Stimulated activated CD8-positive, alpha-beta memory T cell treated with anti-CD3 and anti-CD28 coated beads, Interleukin-7, amount 100 ng/mL, for 24 hours (primary cell): ENCODE results near the gene UBTD1.

Source experiments
- DNase-seq: peaks from one replicate; pipeline ENCODE4 v3.0.0-alpha.2; 2020; ENCODE audit warnings: low read depth

The UBTD1 gene

DNA sequence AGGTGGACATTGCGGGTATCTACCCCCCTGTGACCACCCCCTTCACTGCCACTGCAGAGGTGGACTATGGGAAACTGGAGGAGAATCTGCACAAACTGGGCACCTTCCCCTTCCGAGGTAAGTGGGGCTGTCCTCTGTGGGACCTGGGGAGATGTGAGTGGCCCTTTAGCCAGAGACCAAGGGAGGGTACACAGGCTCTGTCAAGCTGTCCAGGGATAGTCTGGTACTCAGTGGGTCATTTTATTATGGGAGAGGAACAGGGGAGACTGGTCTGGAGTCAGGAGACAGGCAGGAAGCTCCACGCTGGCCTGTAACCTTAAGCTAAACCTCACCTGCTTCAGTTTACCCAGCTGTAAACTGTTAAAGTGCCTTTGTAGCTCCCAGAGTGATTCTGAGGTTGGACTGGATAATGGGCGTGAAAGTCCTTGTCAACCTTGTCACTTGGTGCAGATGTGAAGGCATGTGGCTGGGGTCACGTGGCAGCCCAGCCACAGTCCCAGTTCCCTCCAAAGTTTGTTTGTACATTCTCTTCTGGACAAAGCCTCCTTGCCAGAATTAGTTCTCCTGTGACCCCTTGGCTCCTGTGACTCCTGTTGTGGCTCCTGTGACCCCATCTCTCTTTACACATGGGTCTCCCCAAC is 86.2 kb downstream of the UBTD1 start:
- no peak for DNase-seq

DNA sequence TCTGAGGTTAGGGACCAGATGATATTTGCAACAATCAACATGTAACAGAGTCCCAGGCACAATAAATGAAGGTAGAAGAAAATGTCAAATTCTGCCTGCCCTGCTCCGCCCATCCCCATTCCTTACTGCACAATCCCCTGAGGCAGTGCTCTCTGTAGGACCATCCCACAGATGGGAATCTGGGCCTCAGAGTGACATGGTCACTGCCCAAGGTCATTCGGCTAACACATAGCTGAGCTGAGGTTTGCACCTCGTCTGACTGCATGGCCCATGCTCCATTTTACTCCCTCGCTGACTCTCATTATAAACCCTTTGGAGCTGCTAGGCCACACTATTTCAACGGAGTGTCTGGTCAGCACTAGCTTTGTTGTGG is 86.7 kb downstream of the UBTD1 start:
- no peak for DNase-seq

DNA sequence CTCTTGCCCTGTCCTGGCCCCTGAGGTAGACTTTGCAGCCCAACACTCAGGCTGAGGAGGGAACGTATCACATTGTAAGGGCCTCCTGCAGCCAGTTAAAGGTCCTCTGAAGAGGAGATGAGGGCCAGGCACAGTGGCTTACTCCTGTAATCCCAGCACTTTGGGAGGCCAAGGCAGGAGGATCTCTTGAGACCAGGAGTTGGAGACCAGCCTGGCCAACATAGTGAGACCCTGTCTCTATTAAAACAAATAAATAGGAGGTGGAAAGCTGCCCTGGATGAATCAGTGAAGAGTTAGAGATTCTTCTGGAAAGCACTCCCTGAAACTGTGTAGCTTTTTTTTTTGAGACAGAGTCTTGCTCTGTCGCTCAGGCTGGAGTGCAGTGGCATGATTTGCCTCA is 88.5 kb downstream of the UBTD1 start:
- DNase-seq = no peak

DNA sequence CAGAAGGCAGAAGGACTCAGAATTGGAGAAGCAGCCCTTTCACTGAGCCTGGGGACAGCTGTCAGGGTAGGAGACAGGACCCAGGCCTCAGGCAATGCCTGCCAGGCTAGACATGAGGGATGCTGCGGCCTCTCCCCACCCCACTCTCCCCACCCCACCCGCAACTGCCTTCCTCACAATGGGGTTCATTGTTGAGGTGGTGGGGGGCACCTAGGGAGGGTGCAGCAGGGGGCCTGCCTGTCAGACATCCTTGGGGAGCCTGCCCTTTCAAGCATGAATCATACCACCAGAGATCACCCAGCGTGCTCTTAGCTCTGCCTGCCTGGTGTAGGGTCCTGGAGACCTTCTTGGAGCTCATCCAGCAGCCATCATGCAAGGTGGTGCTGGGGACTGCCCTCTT is 90.8 kb downstream of the UBTD1 start, which contains the start of gene C10orf62:
C10orf62 (plus strand) TSS at position 243 of the 400 bp plus-strand sequence. CDS start 177 bp downstream, outside the sequence.
- no peak for DNase-seq

DNA sequence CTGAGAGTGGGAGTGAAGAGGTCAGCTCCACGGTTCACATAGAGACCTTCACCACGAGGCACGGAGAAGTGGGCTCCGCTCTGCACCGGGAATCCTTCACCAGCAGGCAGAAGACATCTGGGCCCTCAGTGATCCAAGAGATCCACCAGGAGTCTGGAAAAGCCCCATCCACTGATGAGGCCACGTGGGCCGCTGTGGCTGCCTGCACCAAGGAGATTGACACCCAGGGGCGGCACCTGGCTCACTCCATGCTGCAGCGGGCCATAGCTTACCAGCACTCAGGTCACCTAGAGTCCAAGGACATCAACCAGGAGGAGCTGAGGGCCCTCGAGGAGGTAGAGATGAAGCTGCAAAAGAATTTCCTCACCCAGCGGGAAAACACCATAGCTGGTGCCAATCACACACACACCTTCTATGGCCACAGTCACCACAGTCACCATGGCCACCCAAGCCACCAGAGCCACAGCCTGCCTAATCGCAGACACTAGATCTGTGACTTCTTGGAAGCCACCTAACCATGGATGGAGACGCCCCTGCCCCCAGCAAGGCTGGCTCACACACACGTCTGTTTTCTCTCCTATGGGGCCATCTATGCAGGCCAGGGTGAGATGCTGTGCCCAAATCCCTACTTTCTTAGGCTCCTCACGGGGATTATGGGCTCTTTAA is 91.5 kb downstream of the UBTD1 start:
- DNase-seq = no peak

DNA sequence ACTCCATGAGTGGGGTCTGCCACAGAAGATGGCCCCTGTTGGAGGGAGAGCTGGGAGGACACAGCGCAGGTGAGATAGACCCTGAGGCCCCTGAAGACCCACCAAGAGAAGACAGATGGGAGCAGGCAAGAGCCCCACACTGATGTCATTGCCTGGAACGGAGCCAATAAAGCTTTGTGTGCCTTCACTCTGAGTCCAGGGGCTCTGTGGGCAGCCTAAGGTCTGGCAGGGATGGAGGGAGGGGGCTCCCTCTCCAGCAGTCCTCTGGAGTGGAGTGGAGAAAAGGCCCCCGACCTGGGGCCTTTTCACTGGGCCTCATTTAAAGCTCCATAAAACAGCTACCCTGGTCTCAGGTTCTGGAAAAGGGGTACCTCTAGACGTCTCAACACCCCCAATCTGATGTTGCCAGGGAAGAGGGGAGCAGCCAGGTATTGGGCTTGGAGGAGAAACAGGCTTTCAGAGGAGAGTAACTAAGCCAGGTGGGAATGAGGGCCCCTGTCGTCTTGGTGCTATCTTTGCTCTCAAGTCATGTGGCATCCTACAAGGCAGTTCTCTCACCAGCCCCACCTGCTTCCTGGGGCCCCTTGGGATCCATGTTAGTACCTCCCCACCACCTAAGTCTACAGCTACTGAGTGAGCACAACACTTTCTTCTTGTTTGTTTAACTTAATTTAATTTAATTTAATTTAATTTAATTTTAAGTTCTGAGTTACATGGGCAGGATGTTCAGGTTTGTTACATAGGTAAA is 92.2 kb downstream of the UBTD1 start:
- DNase-seq = no peak

DNA sequence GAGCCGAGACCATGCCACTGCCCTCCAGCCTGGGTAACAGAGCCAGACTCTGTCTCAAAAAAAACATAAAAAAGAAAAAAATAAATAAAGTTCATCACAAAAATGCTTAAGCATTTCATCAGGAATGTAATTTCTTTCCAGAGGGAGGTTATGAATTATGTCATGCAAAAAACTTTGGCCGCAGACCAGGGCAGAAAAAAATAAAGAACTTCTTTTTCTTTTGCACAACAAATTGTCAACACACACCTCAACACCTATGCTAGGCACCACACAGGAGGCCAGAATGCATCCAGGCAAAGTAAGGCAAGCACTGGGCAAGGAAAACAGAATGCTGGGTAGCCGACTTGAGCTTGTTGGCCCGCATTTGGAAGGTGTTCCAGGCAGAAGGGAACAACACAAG is 94.7 kb downstream of the UBTD1 start:
- no peak for DNase-seq

DNA sequence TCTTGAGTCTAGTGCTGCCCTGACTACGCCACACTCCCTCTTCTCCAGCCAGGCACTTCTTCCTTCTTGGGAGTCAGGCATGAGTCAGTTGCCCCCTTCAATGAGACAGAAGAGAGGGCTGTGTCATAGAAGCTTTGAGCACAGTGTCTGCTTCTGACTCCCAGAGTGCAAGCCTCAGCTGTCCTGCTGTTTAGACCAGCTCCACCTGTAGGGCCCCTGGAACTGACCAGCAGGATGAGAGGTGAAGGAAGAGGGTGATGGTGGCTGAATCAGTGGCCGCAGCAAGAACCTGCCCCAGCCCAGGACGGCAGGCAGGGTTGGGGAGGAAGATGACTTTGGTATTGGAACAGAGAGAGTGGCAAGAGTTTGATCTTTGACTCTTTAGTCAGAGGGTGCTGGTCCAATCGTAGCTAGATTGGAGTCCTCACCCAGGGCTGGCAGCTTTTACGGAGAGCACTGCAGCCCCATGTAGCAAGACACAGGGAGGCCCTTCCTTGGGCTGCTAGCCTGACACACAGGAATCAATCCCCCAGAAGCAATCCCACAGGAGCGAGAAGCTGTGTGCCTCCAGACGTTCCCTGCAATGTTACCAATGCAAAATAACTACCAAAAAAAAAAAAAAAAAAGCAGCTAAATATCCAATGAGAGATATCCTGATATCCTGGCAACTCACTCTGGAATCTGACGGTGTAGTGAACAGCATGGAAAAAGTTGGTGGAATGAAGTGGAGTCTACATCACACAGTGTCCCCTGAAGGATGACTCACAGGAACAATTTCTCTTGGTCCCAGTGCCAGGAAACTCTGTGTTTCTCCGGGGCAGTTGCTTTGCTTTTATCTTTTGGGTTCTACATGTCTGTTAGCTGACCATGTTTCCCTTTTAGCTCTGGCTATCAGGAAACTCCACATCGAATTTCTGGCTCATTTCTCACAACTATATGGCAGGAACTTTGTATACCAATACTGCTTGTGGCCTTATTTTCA is 97.7 kb downstream of the UBTD1 start:
- DNase-seq = no peak

DNA sequence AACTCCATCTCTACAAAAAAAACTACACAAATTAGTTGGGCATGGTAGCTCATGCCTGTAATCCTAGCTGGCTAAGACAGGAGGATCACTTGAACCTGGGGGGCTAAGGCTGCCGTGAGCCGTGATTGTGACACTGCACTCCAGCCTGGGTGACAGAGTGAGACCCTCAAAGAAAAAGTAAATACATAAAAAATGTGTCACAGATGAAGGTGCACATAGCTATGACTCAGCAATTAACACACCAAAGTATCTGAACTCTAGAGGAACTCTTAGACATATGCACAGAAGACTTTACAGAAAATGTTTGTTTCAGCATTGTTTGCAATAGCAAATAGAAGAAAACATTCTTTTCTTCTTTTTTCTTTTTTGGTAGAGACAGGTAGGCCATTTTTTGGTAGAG is 99.1 kb downstream of the UBTD1 start:
- no peak for DNase-seq

DNA sequence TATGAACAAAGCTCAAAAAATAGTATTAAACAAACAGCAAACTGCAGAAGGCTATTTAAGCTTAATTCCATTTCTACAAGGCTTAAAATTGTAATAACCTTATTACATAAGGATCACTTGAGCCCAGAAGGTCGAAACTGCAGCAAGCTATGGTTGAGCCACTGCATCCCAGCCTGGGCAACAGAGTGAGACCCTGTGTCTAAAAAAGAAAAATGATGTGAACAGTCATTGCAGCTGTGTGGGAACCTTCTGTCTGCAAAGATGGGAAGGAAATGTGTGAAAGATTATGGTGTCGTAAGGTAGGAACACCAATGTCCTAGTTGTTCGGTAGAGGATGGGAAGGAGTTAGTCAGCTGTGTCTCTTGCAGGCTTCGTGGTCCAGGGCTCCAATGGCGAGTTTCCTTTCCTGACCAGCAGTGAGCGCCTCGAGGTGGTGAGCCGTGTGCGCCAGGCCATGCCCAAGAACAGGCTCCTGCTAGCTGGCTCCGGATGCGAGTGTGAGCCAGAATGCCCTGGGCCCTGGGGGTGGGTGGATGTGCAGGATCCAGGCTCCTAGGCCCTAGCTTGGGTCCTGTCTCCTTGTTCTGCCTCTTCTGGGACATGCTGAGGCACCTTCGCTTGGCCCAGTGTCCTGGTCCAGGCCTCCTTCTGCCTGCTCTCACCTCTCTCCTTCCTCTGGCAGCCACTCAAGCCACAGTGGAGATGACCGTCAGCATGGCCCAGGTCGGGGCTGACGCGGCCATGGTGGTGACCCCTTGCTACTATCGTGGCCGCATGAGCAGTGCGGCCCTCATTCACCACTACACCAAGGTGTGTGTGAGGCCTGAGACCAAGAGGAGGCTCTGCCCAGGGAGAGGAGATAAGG is 99.9 kb downstream of the UBTD1 start:
- no peak for DNase-seq

DNA sequence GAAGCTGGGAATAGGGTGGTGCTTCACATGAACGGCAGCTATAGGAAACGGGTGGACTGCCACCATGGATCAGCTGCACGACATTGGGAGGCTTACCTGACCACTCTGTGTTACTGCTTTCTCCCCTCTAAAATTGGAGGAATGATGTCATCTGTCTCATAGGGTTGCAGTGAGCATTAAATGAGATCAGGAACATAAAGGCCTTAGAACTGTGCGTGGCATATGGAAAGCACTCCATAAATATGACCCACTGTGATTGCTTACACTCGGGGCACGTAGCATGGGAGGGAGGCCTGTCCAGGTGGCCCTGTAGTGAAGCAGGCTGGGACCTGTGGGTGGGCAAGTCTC is 100.5 kb downstream of the UBTD1 start:
- DNase-seq = no peak

DNA sequence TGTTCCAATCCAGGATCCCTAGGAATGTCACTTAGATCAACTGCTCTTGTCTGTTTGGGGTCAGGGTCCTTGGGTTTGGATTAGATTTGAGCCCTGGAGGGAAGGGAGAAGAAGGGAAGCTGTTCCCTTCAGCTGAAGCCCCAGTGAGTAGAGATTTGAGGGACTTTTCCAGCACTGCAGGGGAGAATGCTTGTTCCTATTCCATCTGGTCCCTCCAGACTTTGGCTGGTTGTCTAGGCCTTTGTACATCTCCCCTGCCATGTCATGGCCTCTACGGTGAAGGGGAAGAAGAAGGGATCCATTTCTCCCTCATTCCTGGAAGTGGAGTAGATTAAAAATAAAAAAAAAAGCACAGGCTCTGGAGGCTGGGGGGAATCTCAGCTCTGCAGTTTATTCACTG is 101.9 kb downstream of the UBTD1 start:
- DNase-seq = no peak

DNA sequence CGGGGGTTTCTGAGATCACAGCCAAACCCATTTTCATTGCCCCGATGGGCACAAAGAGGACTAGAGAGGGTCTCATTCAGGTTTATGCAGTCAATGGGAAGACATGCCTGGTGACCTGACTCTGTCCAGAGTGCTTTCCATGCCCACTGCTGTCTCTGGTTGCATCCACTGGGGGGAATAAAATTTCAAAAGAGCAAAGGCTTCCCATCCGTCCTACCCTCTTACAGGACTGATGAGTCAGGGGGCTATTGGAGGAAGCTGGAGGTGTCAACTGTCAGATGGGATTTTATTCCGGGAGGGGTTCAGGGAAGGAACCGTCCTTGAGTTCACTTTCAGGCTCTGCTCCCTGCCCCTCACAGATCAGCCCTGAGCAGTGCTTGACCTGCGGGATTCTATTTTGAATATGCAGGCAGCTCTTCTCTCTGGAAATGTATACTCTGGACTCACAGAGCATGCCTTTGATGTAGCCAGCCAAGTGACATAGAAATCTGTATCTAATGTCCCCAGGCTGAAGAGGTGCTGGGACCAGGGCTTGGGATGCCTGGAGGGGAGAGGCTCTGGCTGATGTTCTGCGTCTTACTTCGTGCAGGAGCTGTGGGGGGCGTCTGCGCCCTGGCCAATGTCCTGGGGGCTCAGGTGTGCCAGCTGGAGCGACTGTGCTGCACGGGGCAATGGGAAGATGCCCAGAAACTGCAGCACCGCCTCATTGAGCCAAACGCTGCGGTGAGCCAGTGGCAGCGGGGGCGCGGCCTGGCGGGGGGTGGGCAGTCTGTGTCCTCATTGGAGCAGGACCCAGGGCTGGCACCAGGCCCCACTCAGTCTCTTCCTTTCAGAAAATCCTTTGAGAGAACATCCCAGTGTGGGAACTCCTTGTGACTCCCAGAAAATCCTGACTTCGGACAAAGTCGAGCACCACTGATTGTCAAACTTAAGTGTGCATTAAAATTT is 102.8 kb downstream of the UBTD1 start:
- no peak for DNase-seq

DNA sequence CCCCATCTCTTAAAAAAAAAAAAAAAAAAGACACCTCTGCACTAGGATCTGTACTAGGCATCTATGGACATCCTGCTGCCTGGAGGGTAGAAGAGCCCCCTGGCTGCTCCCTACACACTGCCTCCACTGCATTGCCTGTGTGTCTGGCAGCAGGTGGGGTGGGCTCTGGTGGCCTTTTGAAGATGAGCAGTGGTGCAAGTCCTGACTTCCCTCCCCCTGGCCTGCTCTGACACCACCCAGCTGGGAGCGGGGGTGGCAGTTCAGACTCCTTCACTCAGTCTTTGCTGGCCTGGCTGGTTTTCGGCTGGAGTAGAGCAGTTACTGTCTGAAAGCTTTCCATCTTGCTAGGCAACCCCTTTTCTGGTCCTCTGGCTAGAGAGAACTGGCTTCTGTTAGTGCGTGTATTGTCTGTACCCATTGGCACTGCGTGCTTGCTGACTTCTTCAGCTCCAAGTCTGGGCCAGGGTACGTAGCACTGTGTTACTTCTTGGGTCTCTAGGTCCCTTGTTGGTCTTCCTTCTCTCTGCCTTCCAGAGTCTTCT is 108.4 kb downstream of the UBTD1 start:
- DNase-seq = no peak

DNA sequence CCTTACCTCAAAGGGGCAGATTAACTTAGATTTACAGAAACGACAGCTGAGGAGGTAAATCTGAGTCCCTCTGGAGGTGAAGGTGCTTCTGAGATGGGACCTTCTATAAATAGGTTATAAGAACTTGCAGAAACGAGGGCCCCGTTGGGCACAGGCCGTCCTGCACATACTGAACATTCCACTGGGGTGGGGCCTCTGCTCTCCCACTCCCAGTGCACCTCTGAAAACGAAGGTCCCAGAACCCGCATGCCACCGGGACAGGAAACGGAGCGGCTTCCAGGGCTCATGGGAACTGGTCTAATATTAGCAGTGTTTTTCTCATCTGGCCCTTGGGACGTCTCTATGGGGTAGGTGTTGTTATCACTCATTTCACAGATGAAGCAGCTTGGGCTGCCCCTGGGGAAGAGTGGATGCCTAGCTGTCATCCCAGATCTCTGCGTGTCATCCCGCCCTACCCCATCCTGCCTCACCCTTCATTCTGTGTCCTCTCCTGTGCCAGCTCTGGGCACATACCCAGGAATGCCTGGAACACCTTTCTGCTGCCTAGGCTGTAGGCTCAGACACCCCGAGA is 110.4 kb downstream of the UBTD1 start:
- no peak for DNase-seq

DNA sequence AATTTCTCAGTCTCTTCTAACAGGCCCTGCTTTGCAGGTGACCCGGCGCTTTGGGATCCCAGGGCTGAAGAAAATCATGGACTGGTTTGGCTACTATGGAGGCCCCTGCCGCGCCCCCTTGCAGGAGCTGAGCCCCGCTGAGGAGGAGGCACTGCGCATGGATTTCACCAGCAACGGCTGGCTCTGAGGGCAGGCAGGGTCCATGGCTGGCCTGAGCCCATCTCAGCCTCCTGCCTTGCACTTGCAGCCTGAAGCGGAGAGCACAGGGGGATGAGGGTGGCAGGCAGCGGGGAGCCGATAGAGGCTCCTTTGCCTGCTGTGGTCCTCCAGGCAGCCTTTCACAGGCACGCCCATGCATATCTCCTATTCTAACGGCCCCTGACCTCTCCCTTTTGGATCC is 112.7 kb downstream of the UBTD1 start:
- DNase-seq = no peak

DNA sequence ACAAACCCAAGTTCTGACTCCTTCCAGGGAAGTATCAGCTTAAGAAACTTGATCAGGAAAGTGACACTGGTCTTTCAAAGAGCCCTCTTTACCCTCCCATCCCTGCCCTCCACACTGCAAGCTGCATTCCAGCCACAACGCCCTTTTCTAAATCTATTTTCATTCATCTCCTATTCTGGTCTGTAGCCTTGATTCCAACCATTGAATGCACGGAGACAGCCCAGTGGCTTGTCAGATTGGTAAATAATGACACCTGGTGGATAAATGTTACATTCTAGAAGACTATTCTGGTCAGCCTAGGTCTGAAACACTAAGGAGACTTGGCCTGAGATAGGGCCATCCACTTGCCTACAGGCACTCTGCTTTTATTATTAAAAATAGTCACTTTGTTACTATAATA is 113.7 kb downstream of the UBTD1 start:
- no peak for DNase-seq

DNA sequence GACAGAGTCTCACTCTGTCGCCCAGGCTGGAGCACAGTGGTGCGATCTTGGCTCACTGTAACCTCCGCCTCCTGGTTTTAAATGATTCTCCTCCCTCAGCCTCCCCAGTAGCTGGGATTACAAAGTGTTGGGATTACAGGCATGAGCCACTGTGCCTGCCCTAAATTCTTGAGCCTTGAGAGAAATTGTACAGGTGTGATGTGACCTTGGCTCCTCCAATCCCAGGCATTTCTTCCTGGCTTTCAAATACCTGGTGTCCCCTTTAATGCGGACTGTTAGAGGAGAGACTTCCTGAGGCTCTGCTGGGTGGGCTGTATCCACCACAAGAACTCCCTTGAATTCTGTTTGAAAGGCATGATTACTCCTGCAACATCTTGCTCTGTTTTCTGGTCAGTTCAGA is 119.6 kb downstream of the UBTD1 start:
- DNase-seq = no peak

DNA sequence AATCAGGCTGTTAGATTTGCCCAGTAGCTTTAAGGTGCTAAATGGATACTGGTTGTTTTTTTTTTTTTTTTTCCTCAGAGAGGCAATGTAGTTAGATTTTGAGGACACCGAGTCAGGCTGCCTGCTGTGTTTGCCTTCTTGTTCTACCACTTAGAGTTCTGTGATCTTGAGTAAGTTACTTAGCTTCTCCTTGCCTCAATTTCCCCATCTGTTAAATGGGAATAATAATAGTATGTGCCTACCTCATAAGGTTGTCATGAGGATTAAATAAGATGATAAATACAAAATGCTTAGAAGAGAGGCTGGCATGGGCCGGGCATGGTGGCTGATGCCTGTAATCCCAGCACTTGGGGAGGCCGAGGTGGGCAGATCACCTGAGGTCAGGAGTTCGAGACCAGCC is 120.0 kb downstream of the UBTD1 start:
- DNase-seq = no peak
